HCT116 (cell line): ENCODE data around the gene CCNL1. TPM values are rescaled to one million over a fixed set of nuclear protein-coding genes. Genes with fewer than 3 reads are reported as not detected.
"Not testable (repeated sequence)": the region's sequence is repeated elsewhere in the genome, so short reads cannot be mapped to it uniquely, and the experiment has no call there.

Source experiments
- ATAC-seq: fragments of 200-7000 bp; cut with Tn5 transposase; 2 replicates; pipeline ENCODE4 v1.9.1; 2020; ENCODE audit warnings: mild to moderate bottlenecking, moderate library complexity
- BruUV-seq: library from RNA; stranded (reverse); fragments of 400-500 nt; replicated peaks from 2 replicates; lab custom pipeline; 2021; lab: Mats Ljungman, UMichigan
- CTCF ChIA-PET: fragments of 300-600 bp; sonication (Branson Sonifier 250); formaldehyde crosslinking; loops from one replicate; lab custom pipeline; 2021; ENCODE audit warnings: antibody characterized with exemption; lab: Charles Lee
- POLR2A ChIA-PET: fragments of 300-600, 350-600 bp; sonication (Branson Sonifier 250); formaldehyde crosslinking; loops from one replicate; lab custom pipeline; 2021; ENCODE audit warnings: antibody characterized with exemption; lab: Charles Lee
- RAD21 ChIA-PET, 2 experiments: fragments of 300-600 bp; sonication (Branson Sonifier 250); formaldehyde crosslinking; loops; one replicate each; lab custom pipeline; 2023; ENCODE audit warnings: low total read pairs in 2 of 2; ENCODE audit not compliant: uncharacterized antibody in 2 of 2, unreplicated experiment in 2 of 2, low non-redundant PET in 1 of 2; lab: Charles Lee
- DNase-seq: peaks from one replicate; pipeline ENCODE4 v3.0.0-alpha.2; 2010; ENCODE audit warnings: low read depth, low spot score
- H2AFZ ChIP-seq: fragments of 200-600 bp; shearing (Covaris generic), sonication (generic); 2 replicates; pipeline ENCODE4 v1.6.1; 2017; ENCODE audit warnings: low read depth, mixed run types, mixed read lengths, antibody characterized with exemption, low read length; ENCODE audit not compliant: poor library complexity, severe bottlenecking
- H3K27ac ChIP-seq: 2 replicates; pipeline ENCODE4 v1.5.1; 2012; ENCODE audit warnings: low read depth, low read length
- H3K27me3 ChIP-seq: fragments of 200-600 bp; sonication (generic); 2 replicates; pipeline ENCODE4 v1.6.1; 2016; ENCODE audit warnings: mixed run types, low read length, mixed read lengths; ENCODE audit not compliant: insufficient read depth
- H3K36me3 ChIP-seq, 2 experiments: fragments of 200-500 bp in 1 of 2; fragments of 200-600 bp in 1 of 2; sonication (Bioruptor generic) in 1 of 2; sonication (generic) in 1 of 2; 2 replicates each; pipeline versions ENCODE4 v1.5.1 to v1.6.1; 2014 to 2016; ENCODE audit warnings: low read length in 2 of 2, inconsistent platforms in 1 of 2, mixed read lengths in 1 of 2, mixed run types in 1 of 2; ENCODE audit not compliant: insufficient read depth in 2 of 2, control insufficient read depth in 1 of 2
- H3K4me1 ChIP-seq, 2 experiments: fragments of 200-600 bp in 1 of 2; sonication (generic) in 1 of 2; 2 replicates each; pipeline versions ENCODE4 v1.5.1 to v1.6.1; 2012 to 2017; ENCODE audit warnings: low read length in 2 of 2, inconsistent platforms in 1 of 2, mild to moderate bottlenecking in 1 of 2, mixed read lengths in 1 of 2, mixed run types in 1 of 2, moderate library complexity in 1 of 2; ENCODE audit not compliant: insufficient read depth in 2 of 2, control insufficient read depth in 1 of 2
- H3K4me2 ChIP-seq: fragments of 200-600 bp; sonication (generic); 2 replicates; pipeline ENCODE4 v1.6.1; 2017; ENCODE audit warnings: mixed run types, low read length, mixed read lengths
- H3K4me3 ChIP-seq, 2 experiments: fragments of 200-600 bp in 1 of 2; sonication (generic) in 1 of 2; replicated peaks in 1 of 2; 2 replicates each; pipeline ENCODE4 v1.5.1; 2011 to 2016; ENCODE audit warnings: low read length in 2 of 2, control low read depth in 1 of 2, low read depth in 1 of 2, mild to moderate bottlenecking in 1 of 2, mixed read lengths in 1 of 2, mixed run types in 1 of 2
- H3K79me2 ChIP-seq: fragments of 200-600 bp; sonication (generic); 2 replicates; pipeline ENCODE4 v1.6.1; 2017; ENCODE audit warnings: mild to moderate bottlenecking, mixed run types, low read length, moderate library complexity, mixed read lengths; ENCODE audit not compliant: insufficient read depth
- H3K9ac ChIP-seq: fragments of 200-600 bp; sonication (generic); 2 replicates; pipeline ENCODE4 v1.6.1; 2016; ENCODE audit warnings: low read length, mixed read lengths
- H3K9me2 ChIP-seq: fragments of 200-600 bp; sonication (generic), shearing (Covaris generic); 2 replicates; pipeline ENCODE4 v1.6.1; 2017; ENCODE audit warnings: mixed run types, mild to moderate bottlenecking, moderate library complexity; ENCODE audit not compliant: insufficient read depth
- H3K9me3 ChIP-seq, 2 experiments: fragments of 200-500 bp in 1 of 2; fragments of 200-600 bp in 1 of 2; sonication (Bioruptor generic) in 1 of 2; sonication (generic) in 1 of 2; 2 replicates each; pipeline ENCODE4 v1.6.1; 2014 to 2017; ENCODE audit warnings: low read length in 2 of 2, mixed read lengths in 2 of 2, inconsistent platforms in 1 of 2, low read depth in 1 of 2, mild to moderate bottlenecking in 1 of 2, mixed run types in 1 of 2, moderate library complexity in 1 of 2; ENCODE audit not compliant: control insufficient read depth in 1 of 2, insufficient read depth in 1 of 2
- H4K20me1 ChIP-seq: fragments of 200-600 bp; sonication (generic), shearing (Covaris generic); 2 replicates; pipeline ENCODE4 v1.6.1; 2017; ENCODE audit warnings: mixed run types, mild to moderate bottlenecking, moderate library complexity; ENCODE audit not compliant: insufficient read depth
- EZH2phosphoT487 ChIP-seq: fragments of 200-600 bp; IDR thresholded peaks from 2 replicates; pipeline ENCODE4 v1.6.1; 2018; ENCODE audit warnings: antibody characterized with exemption, borderline replicate concordance
- MAX ChIP-seq: IDR thresholded peaks from 2 replicates; pipeline ENCODE4 v1.6.1; 2012
- POLR2AphosphoS5 ChIP-seq: IDR thresholded peaks from 2 replicates; pipeline ENCODE4 v1.6.1; 2011; ENCODE audit warnings: mild to moderate bottlenecking, low read depth, low read length, moderate library complexity
- REST ChIP-seq: IDR thresholded peaks from 2 replicates; pipeline ENCODE4 v1.6.1; 2012; ENCODE audit warnings: low read depth
- SIN3A ChIP-seq: IDR thresholded peaks from 2 replicates; pipeline ENCODE4 v1.6.1; 2012; ENCODE audit warnings: low read depth
- TCF7L2 ChIP-seq: IDR thresholded peaks from 2 replicates; pipeline ENCODE4 v1.7.0; 2011; ENCODE audit warnings: borderline replicate concordance, inconsistent platforms; ENCODE audit not compliant: insufficient read depth, insufficient read length; ENCODE audit errors: extremely low read depth
- ZBTB33 ChIP-seq: IDR thresholded peaks from 2 replicates; pipeline ENCODE4 v1.6.1; 2011; ENCODE audit warnings: mild to moderate bottlenecking, low read length, moderate library complexity; ENCODE audit not compliant: insufficient replicate concordance; ENCODE audit errors: extremely low read depth
- intact Hi-C: fragments of 100-400 bp; cut with micrococcal nuclease; formaldehyde crosslinking; loops from 2 replicates; pipeline ENCODE4 v1.10.0; 2022
- total RNA-seq: library from RNA; stranded (reverse); gene quantifications from one replicate; pipeline ENCODE4 v1.2.1, GENCODE V29; 2021; ENCODE audit not compliant: unreplicated experiment

CCNL1 gene
- total RNA-seq, 1 experiment from 2014 or later: 96.7 TPM

GRCh38 chr3:157103280-157103679 lies 56.7 kb downstream of the CCNL1 start:
- H3K4me1 ChIP-seq: peaks cover 0 to 11% of the 10 kb centered on the region in 2 experiments; a peak in 1 of 4 replicates
- H3K4me3 ChIP-seq: no peak overlapping the region
- H3K27ac ChIP-seq: no peak overlapping the region
- no peaks in the 10 kb centered on the region for H3K9me3 ChIP-seq
- no peak overlapping the region for H3K9ac ChIP-seq
- TF ChIP-seq MAX (no peak), EZH2phosphoT487 (no peak), POLR2AphosphoS5 (no peak), ZBTB33 (no peak), SIN3A (no peak), TCF7L2 (no peak), REST (no peak)
- TF ChIP-seq, all 23 proteins: peak for 0
- H3K4me2 ChIP-seq: no peak overlapping the region
- ChIA-PET POLR2A (interaction anchor here (1.0 kb wide), 1 partner anchor 24 kb away, joined by 3 read pairs; no protein-coding TSS in a partner anchor), RAD21 (no interaction called here), CTCF (no interaction called here)
- H4K20me1 ChIP-seq: no peaks in the 10 kb centered on the region
- intact Hi-C loops: no loop called here
- H3K79me2 ChIP-seq: no peaks in the 10 kb centered on the region
- BruUV-seq: no TSS peak
- no peaks in the 10 kb centered on the region for H3K27me3 ChIP-seq
- ATAC-seq: no peak
- H2AFZ ChIP-seq: no peak overlapping the region
- H3K36me3 ChIP-seq: no peaks in the 10 kb centered on the region
- H3K9me2 ChIP-seq: no peaks in the 10 kb centered on the region
- no peak for DNase-seq

- H3K27ac ChIP-seq, H3K27me3 ChIP-seq, DNase-seq, H3K9me2 ChIP-seq, H3K9ac ChIP-seq, H3K4me2 ChIP-seq, H3K4me3 ChIP-seq, H3K79me2 ChIP-seq, ATAC-seq, H3K9me3 ChIP-seq, BruUV-seq, intact Hi-C loops, RAD21 ChIA-PET, H4K20me1 ChIP-seq, H2AFZ ChIP-seq, H3K36me3 ChIP-seq, CTCF ChIA-PET: not testable (repeated sequence)
- POLR2A ChIA-PET: interaction anchor here (1.8 kb wide), 1 partner anchor 13 kb away, joined by 5 read pairs; no protein-coding TSS in a partner anchor
- H3K4me1 ChIP-seq: peaks cover 0 to 11% of the 10 kb centered on the region in 2 experiments; a peak in 1 of 4 replicates
These were observed 57.4 kb downstream of the CCNL1 start for GRCh38 chr3:157102595-157102994.
